GM23338 (cell line): Measurements from ENCODE around the gene XDH. TPM values are rescaled to one million over a fixed set of nuclear protein-coding genes. Genes with fewer than 3 reads are reported as not detected.

ENCODE experiments used
- ATAC-seq: fragments of 200-7000 bp; cut with Tn5 transposase; 3 replicates; pipeline ENCODE4 v1.9.1; 2020
- DNase-seq: peaks from one replicate; pipeline ENCODE4 v3.0.0-alpha.2; 2015; ENCODE audit warnings: low spot score
- H2AFZ ChIP-seq: fragments of 200-600 bp; sonication (generic); 2 replicates; pipeline ENCODE4 v1.8.0; 2016; ENCODE audit warnings: antibody characterized with exemption, mild to moderate bottlenecking, moderate library complexity
- H3F3A ChIP-seq: fragments of 200-600 bp; sonication (generic); replicated peaks from 2 replicates; pipeline ENCODE4 v1.8.0; 2017; ENCODE audit warnings: antibody characterized with exemption, mixed run types, low read depth
- H3K27ac ChIP-seq: fragments of 200-600 bp; sonication (generic); 2 replicates; pipeline ENCODE4 v1.6.1; 2016; ENCODE audit warnings: low read depth
- H3K27me3 ChIP-seq: fragments of 200-600 bp; sonication (generic); 2 replicates; pipeline ENCODE4 v1.8.0; 2016; ENCODE audit warnings: mild to moderate bottlenecking, mixed run types, moderate library complexity; ENCODE audit not compliant: insufficient read depth
- H3K36me3 ChIP-seq: fragments of 200-600 bp; sonication (generic); 2 replicates; pipeline ENCODE4 v1.8.0; 2016; ENCODE audit warnings: mild to moderate bottlenecking; ENCODE audit not compliant: insufficient read depth
- H3K4me1 ChIP-seq: fragments of 200-600 bp; sonication (generic); 2 replicates; pipeline ENCODE4 v1.8.0; 2016; ENCODE audit warnings: mild to moderate bottlenecking, moderate library complexity; ENCODE audit not compliant: insufficient read depth
- H3K4me2 ChIP-seq: fragments of 200-600 bp; sonication (generic); 2 replicates; pipeline ENCODE4 v1.7.1; 2017; ENCODE audit warnings: mixed run types
- H3K4me3 ChIP-seq: fragments of 200-600 bp; sonication (generic); 2 replicates; pipeline ENCODE4 v1.6.1; 2016; ENCODE audit warnings: mixed run types
- H3K79me2 ChIP-seq: fragments of 200-600 bp; sonication (generic); replicated peaks from 2 replicates; pipeline ENCODE4 v1.8.0; 2017; ENCODE audit warnings: mild to moderate bottlenecking; ENCODE audit not compliant: insufficient read depth
- H3K9me2 ChIP-seq: fragments of 200-600 bp; sonication (generic); 2 replicates; pipeline ENCODE4 v1.8.0; 2017; ENCODE audit not compliant: insufficient read depth
- H4K20me1 ChIP-seq: fragments of 200-600 bp; sonication (generic); replicated peaks from 2 replicates; pipeline ENCODE4 v1.8.0; 2017; ENCODE audit warnings: mild to moderate bottlenecking; ENCODE audit not compliant: insufficient read depth
- H3K27ac Mint-ChIP-seq: 2 replicates; pipeline ENCODE4 v1.8.0; 2020; ENCODE audit warnings: inconsistent platforms, mild to moderate bottlenecking, moderate library complexity, mixed read lengths
- H3K27me3 Mint-ChIP-seq: 3 replicates; pipeline ENCODE4 v1.8.0; 2022; ENCODE audit warnings: low read depth, mild to moderate bottlenecking, moderate library complexity, mixed read lengths, inconsistent platforms; ENCODE audit not compliant: insufficient read depth, poor library complexity
- H3K36me3 Mint-ChIP-seq: 3 replicates; pipeline ENCODE4 v1.8.0; 2021; ENCODE audit warnings: low read depth, mild to moderate bottlenecking, inconsistent platforms, moderate library complexity, mixed read lengths
- H3K4me1 Mint-ChIP-seq: 3 replicates; pipeline ENCODE4 v1.8.0; 2020; ENCODE audit warnings: mild to moderate bottlenecking, inconsistent platforms, mixed read lengths
- H3K4me3 Mint-ChIP-seq: 3 replicates; pipeline ENCODE4 v1.8.0; 2021; ENCODE audit warnings: moderate library complexity, mild to moderate bottlenecking, inconsistent platforms, mixed read lengths
- H3K9me3 Mint-ChIP-seq: 3 replicates; pipeline ENCODE4 v1.8.0; 2020; ENCODE audit warnings: moderate library complexity, mild to moderate bottlenecking, inconsistent platforms, mixed read lengths
- CREB1 ChIP-seq: fragments of 250-450 bp; sonication (Bioruptor Pico); IDR thresholded peaks from 2 replicates; pipeline ENCODE4 v1.5.0; 2020; ENCODE audit warnings: low read depth, mild to moderate bottlenecking, moderate library complexity
- EZH2 ChIP-seq: fragments of 200-600 bp; sonication (generic); IDR thresholded peaks from one replicate; pipeline ENCODE4 v1.8.0; 2017; ENCODE audit warnings: antibody characterized with exemption, mild to moderate bottlenecking, low read depth; ENCODE audit not compliant: unreplicated experiment
- EZH2phosphoT487 ChIP-seq: fragments of 200-600 bp; sonication (generic); IDR thresholded peaks from one replicate; pipeline ENCODE4 v1.8.1; 2018; ENCODE audit warnings: antibody characterized with exemption; ENCODE audit not compliant: unreplicated experiment
- JUNB ChIP-seq: IDR thresholded peaks from one replicate; pipeline ENCODE4 v1.6.1; 2016; ENCODE audit warnings: antibody characterized with exemption; ENCODE audit not compliant: unreplicated experiment
- NANOG ChIP-seq: IDR thresholded peaks from 2 replicates; pipeline ENCODE4 v1.6.1; 2016; ENCODE audit warnings: antibody characterized with exemption, borderline replicate concordance
- POLR2AphosphoS5 ChIP-seq: IDR thresholded peaks from 2 replicates; pipeline ENCODE4 v1.6.1; 2016; ENCODE audit warnings: antibody characterized with exemption, low read depth
- STAT1 ChIP-seq: IDR thresholded peaks from one replicate; pipeline ENCODE4 v1.6.1; 2016; ENCODE audit warnings: antibody characterized with exemption; ENCODE audit not compliant: unreplicated experiment
- ZNF114 ChIP-seq: fragments of 250-450 bp; sonication (Bioruptor Pico); IDR thresholded peaks from 2 replicates; pipeline ENCODE4 v1.5.0; 2020; ENCODE audit warnings: mild to moderate bottlenecking, moderate library complexity
- ZNF331 ChIP-seq: fragments of 250-450 bp; sonication (Bioruptor Pico); IDR thresholded peaks from 2 replicates; pipeline ENCODE4 v1.5.0; 2020; ENCODE audit warnings: low read depth, mild to moderate bottlenecking, moderate library complexity
- long read RNA-seq: library from polyadenylated mRNA; unstranded; transcript quantifications from one replicate; pipeline ENCODE4 v2.0.0, GENCODE V29; 2020; ENCODE audit not compliant: unreplicated experiment
- polyA plus RNA-seq: library from polyadenylated mRNA; unstranded; fragments of >200 nt; fragmentation: Nextera tagmentation; extraction: Ambion mirVana; gene quantifications from 2 replicates; pipeline ENCODE4 v1.2.1, GENCODE V29; 2016
- total RNA-seq: library from RNA; depleted of rRNA; stranded (reverse); fragments of >200 nt; shearing (Covaris generic); gene quantifications from 2 replicates; pipeline ENCODE4 v1.2.3, GENCODE V29; 2014; rRNA removed
- TF ChIP-seq, protein P1 (sequence below), 2 experiments: fragments of 200-600 bp in 1 of 2; sonication (generic) in 1 of 2; conservative IDR thresholded peaks; 2 replicates each; pipeline versions ENCODE4 v1.5.1 to v1.6.1; 2016 to 2017; ENCODE audit warnings: antibody characterized with exemption in 2 of 2, low read depth in 2 of 2, mild to moderate bottlenecking in 2 of 2, moderate library complexity in 1 of 2
- TF ChIP-seq, protein P2 (sequence below): IDR thresholded peaks from one replicate; pipeline ENCODE4 v1.6.1; 2018; ENCODE audit warnings: antibody characterized with exemption; ENCODE audit not compliant: unreplicated experiment
- TF ChIP-seq, protein P3 (sequence below): fragments of 250-450 bp; sonication (Bioruptor Pico); IDR thresholded peaks from 2 replicates; pipeline ENCODE4 v1.5.0; 2020; ENCODE audit warnings: mild to moderate bottlenecking, moderate library complexity
- TF ChIP-seq, protein P4 (sequence below): IDR thresholded peaks from 2 replicates; pipeline ENCODE4 v1.6.1; 2016; ENCODE audit warnings: antibody characterized with exemption

XDH gene
- total RNA-seq, result 0.58 and 0.87 TPM in 2 replicates
- 0.55 and 0.71 TPM in 2 replicates for polyA plus RNA-seq
- long read RNA-seq, result 0 reads

- H4K20me1 ChIP-seq, result no peaks in the 10 kb centered on the region; the same call in 1 of the 2 replicates
- no peak for DNase-seq
- no peak within 1 kb of the TSS for H3K4me3 ChIP-seq
- no peaks in the 10 kb centered on the region for H3K36me3 ChIP-seq
- Mint-ChIP-seq H3K4me1 (no peaks in the 10 kb centered on the region), H3K4me3 (no peak within 1 kb of the TSS), H3K36me3 (no peaks in the 10 kb centered on the region), H3K27me3 (no peaks in the 10 kb centered on the region), H3K9me3 (peaks cover 2% of the 10 kb centered on the region; the same call in 1 of the 3 replicates), H3K27ac (no peak within 1 kb of the TSS; the same call in 1 of the 2 replicates)
- no peak within 1 kb of the TSS for H3K4me2 ChIP-seq
- TF ChIP-seq, protein P1, sequence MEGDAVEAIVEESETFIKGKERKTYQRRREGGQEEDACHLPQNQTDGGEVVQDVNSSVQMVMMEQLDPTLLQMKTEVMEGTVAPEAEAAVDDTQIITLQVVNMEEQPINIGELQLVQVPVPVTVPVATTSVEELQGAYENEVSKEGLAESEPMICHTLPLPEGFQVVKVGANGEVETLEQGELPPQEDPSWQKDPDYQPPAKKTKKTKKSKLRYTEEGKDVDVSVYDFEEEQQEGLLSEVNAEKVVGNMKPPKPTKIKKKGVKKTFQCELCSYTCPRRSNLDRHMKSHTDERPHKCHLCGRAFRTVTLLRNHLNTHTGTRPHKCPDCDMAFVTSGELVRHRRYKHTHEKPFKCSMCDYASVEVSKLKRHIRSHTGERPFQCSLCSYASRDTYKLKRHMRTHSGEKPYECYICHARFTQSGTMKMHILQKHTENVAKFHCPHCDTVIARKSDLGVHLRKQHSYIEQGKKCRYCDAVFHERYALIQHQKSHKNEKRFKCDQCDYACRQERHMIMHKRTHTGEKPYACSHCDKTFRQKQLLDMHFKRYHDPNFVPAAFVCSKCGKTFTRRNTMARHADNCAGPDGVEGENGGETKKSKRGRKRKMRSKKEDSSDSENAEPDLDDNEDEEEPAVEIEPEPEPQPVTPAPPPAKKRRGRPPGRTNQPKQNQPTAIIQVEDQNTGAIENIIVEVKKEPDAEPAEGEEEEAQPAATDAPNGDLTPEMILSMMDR (conservative IDR thresholded peaks at IDR 0.05; ENCODE audit: low read depth in 2 of 2), result no peak
- TF ChIP-seq NANOG (no peak), ZNF114 (CRISPR knock-in tag) (no peak), JUNB (no peak), CREB1 (CRISPR knock-in tag) (no peak), EZH2 (no peak), POLR2AphosphoS5 (no peak), ZNF331 (CRISPR knock-in tag) (no peak), STAT1 (no peak), EZH2phosphoT487 (no peak)
- TF ChIP-seq, protein P2, sequence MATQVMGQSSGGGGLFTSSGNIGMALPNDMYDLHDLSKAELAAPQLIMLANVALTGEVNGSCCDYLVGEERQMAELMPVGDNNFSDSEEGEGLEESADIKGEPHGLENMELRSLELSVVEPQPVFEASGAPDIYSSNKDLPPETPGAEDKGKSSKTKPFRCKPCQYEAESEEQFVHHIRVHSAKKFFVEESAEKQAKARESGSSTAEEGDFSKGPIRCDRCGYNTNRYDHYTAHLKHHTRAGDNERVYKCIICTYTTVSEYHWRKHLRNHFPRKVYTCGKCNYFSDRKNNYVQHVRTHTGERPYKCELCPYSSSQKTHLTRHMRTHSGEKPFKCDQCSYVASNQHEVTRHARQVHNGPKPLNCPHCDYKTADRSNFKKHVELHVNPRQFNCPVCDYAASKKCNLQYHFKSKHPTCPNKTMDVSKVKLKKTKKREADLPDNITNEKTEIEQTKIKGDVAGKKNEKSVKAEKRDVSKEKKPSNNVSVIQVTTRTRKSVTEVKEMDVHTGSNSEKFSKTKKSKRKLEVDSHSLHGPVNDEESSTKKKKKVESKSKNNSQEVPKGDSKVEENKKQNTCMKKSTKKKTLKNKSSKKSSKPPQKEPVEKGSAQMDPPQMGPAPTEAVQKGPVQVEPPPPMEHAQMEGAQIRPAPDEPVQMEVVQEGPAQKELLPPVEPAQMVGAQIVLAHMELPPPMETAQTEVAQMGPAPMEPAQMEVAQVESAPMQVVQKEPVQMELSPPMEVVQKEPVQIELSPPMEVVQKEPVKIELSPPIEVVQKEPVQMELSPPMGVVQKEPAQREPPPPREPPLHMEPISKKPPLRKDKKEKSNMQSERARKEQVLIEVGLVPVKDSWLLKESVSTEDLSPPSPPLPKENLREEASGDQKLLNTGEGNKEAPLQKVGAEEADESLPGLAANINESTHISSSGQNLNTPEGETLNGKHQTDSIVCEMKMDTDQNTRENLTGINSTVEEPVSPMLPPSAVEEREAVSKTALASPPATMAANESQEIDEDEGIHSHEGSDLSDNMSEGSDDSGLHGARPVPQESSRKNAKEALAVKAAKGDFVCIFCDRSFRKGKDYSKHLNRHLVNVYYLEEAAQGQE, result no peak
- TF ChIP-seq, protein P3, sequence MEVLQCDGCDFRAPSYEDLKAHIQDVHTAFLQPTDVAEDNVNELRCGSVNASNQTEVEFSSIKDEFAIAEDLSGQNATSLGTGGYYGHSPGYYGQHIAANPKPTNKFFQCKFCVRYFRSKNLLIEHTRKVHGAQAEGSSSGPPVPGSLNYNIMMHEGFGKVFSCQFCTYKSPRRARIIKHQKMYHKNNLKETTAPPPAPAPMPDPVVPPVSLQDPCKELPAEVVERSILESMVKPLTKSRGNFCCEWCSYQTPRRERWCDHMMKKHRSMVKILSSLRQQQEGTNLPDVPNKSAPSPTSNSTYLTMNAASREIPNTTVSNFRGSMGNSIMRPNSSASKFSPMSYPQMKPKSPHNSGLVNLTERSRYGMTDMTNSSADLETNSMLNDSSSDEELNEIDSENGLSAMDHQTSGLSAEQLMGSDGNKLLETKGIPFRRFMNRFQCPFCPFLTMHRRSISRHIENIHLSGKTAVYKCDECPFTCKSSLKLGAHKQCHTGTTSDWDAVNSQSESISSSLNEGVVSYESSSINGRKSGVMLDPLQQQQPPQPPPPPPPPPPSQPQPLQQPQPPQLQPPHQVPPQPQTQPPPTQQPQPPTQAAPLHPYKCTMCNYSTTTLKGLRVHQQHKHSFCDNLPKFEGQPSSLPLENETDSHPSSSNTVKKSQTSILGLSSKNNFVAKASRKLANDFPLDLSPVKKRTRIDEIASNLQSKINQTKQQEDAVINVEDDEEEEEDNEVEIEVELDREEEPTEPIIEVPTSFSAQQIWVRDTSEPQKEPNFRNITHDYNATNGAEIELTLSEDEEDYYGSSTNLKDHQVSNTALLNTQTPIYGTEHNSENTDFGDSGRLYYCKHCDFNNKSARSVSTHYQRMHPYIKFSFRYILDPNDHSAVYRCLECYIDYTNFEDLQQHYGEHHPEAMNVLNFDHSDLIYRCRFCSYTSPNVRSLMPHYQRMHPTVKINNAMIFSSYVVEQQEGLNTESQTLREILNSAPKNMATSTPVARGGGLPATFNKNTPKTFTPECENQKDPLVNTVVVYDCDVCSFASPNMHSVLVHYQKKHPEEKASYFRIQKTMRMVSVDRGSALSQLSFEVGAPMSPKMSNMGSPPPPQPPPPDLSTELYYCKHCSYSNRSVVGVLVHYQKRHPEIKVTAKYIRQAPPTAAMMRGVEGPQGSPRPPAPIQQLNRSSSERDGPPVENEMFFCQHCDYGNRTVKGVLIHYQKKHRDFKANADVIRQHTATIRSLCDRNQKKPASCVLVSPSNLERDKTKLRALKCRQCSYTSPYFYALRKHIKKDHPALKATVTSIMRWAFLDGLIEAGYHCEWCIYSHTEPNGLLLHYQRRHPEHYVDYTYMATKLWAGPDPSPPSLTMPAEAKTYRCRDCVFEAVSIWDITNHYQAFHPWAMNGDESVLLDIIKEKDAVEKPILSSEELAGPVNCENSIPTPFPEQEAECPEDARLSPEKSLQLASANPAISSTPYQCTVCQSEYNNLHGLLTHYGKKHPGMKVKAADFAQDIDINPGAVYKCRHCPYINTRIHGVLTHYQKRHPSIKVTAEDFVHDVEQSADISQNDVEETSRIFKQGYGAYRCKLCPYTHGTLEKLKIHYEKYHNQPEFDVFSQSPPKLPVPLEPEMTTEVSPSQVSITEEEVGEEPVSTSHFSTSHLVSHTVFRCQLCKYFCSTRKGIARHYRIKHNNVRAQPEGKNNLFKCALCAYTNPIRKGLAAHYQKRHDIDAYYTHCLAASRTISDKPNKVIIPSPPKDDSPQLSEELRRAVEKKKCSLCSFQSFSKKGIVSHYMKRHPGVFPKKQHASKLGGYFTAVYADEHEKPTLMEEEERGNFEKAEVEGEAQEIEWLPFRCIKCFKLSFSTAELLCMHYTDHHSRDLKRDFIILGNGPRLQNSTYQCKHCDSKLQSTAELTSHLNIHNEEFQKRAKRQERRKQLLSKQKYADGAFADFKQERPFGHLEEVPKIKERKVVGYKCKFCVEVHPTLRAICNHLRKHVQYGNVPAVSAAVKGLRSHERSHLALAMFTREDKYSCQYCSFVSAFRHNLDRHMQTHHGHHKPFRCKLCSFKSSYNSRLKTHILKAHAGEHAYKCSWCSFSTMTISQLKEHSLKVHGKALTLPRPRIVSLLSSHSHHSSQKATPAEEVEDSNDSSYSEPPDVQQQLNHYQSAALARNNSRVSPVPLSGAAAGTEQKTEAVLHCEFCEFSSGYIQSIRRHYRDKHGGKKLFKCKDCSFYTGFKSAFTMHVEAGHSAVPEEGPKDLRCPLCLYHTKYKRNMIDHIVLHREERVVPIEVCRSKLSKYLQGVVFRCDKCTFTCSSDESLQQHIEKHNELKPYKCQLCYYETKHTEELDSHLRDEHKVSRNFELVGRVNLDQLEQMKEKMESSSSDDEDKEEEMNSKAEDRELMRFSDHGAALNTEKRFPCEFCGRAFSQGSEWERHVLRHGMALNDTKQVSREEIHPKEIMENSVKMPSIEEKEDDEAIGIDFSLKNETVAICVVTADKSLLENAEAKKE (CRISPR knock-in tag), result no peak
- TF ChIP-seq, protein P4, sequence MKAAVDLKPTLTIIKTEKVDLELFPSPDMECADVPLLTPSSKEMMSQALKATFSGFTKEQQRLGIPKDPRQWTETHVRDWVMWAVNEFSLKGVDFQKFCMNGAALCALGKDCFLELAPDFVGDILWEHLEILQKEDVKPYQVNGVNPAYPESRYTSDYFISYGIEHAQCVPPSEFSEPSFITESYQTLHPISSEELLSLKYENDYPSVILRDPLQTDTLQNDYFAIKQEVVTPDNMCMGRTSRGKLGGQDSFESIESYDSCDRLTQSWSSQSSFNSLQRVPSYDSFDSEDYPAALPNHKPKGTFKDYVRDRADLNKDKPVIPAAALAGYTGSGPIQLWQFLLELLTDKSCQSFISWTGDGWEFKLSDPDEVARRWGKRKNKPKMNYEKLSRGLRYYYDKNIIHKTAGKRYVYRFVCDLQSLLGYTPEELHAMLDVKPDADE, result no peak
- ATAC-seq, result no peak
- no peak within 1 kb of the TSS for H2AFZ ChIP-seq
- H3K4me1 ChIP-seq, result no peaks in the 10 kb centered on the region
- no peak within 1 kb of the TSS for H3K27ac ChIP-seq
- H3K27me3 ChIP-seq, result no peaks in the 10 kb centered on the region
- no peaks in the 10 kb centered on the region for H3F3A ChIP-seq
- 0 out of 2 replicates have a peak, but pooled peaks cover 3% of the 10 kb centered on the region for H3K9me2 ChIP-seq
- H3K79me2 ChIP-seq, result no peaks in the 10 kb centered on the region
Measured at GRCh38 chr2:31414601-31415241, at the start of gene XDH. Gene XDH (minus strand): TSS chr2:31414742. CDS start chr2:31414666, 76 bp downstream.
